Endothelial cell of umbilical vein (primary cell): Measurements from ENCODE around the gene DDX56. TPM values are rescaled to one million over a fixed set of nuclear protein-coding genes. Genes with fewer than 3 reads are reported as not detected.

Experiments used
- BruUV-seq: library from RNA; stranded (reverse); fragments of 400-500 nt; replicated peaks from 2 replicates; lab custom pipeline; 2021; lab: Mats Ljungman, UMichigan
- CTCF ChIA-PET: fragments of 300-600, 350-600 bp; sonication (Branson Sonifier 250); formaldehyde crosslinking; loops from one replicate; lab custom pipeline; 2021; ENCODE audit warnings: antibody characterized with exemption, inconsistent platforms; lab: Charles Lee
- POLR2A ChIA-PET: fragments of 300-600, 350-600 bp; sonication (Branson Sonifier 250); formaldehyde crosslinking; loops from one replicate; lab custom pipeline; 2021; ENCODE audit warnings: antibody characterized with exemption, inconsistent platforms; lab: Charles Lee
- DNase-seq: peaks from one replicate; pipeline ENCODE4 v3.0.0-alpha.2; 2011; ENCODE audit warnings: low read depth, low spot score
- FAIRE-seq: peaks from 2 replicates; lab custom pipeline; 2011; peaks lifted over from hg19 to GRCh38; lab: Jason Lieb, UNC
- H2AFZ ChIP-seq: 2 replicates; pipeline ENCODE4 v1.6.0; 2012; ENCODE audit warnings: low read depth, low read length, control low read depth, inconsistent platforms
- H3K27ac ChIP-seq: 2 replicates; pipeline ENCODE4 v1.5.1; 2011; ENCODE audit warnings: low read depth, mild to moderate bottlenecking, control low read depth, low read length, moderate library complexity; ENCODE audit not compliant: insufficient read depth
- H3K27me3 ChIP-seq, 2 experiments: 2 replicates each; pipeline versions ENCODE4 v1.6.0 to v1.6.1; 2011; ENCODE audit warnings: low read length in 2 of 2, mixed read lengths in 1 of 2; ENCODE audit not compliant: control insufficient read depth in 2 of 2, insufficient read depth in 2 of 2
- H3K36me3 ChIP-seq, 2 experiments: 2 replicates in 1 of 2; 3 replicates in 1 of 2; pipeline ENCODE4 v1.5.1; 2011; ENCODE audit warnings: low read length in 2 of 2, mild to moderate bottlenecking in 1 of 2, moderate library complexity in 1 of 2; ENCODE audit not compliant: control insufficient read depth in 2 of 2, insufficient read depth in 2 of 2; ENCODE audit errors: extremely low read depth in 1 of 2
- H3K4me1 ChIP-seq: 3 replicates; pipeline ENCODE4 v1.5.1; 2011; ENCODE audit warnings: mild to moderate bottlenecking, low read length; ENCODE audit not compliant: control insufficient read depth, insufficient read depth; ENCODE audit errors: extremely low read depth
- H3K4me2 ChIP-seq: 2 replicates; pipeline ENCODE4 v1.6.1; 2011; ENCODE audit warnings: low read length, control low read depth, mixed read lengths; ENCODE audit not compliant: insufficient read depth
- H3K4me3 ChIP-seq, 3 experiments: fragments of 200-600 bp in 1 of 3; sonication (generic), shearing (Covaris generic) in 1 of 3; replicated peaks in 1 of 3; 2 replicates each; pipeline ENCODE4 v1.5.1; 2011 to 2016; ENCODE audit warnings: control low read depth in 3 of 3, low read length in 3 of 3, mild to moderate bottlenecking in 2 of 3, inconsistent platforms in 1 of 3, low read depth in 1 of 3, moderate library complexity in 1 of 3; ENCODE audit not compliant: insufficient read depth in 1 of 3
- H3K79me2 ChIP-seq: 2 replicates; pipeline ENCODE4 v1.6.0; 2012; ENCODE audit warnings: low read length, inconsistent platforms; ENCODE audit not compliant: control insufficient read depth, insufficient read depth
- H3K9ac ChIP-seq: replicated peaks from 2 replicates; pipeline ENCODE3; 2011; ENCODE audit warnings: low read length, control low read depth; ENCODE audit not compliant: insufficient read depth; ENCODE audit errors: extremely low read depth
- H3K9me1 ChIP-seq: replicated peaks from 3 replicates; pipeline ENCODE4 v1.6.0; 2011; ENCODE audit warnings: mild to moderate bottlenecking, low read length; ENCODE audit not compliant: control insufficient read depth, insufficient read depth; ENCODE audit errors: extremely low read depth
- H3K9me3 ChIP-seq: replicated peaks from 2 replicates; pipeline ENCODE4 v1.5.1; 2012; ENCODE audit warnings: low read length, inconsistent platforms; ENCODE audit not compliant: control insufficient read depth, insufficient read depth
- H4K20me1 ChIP-seq: replicated peaks from 2 replicates; pipeline ENCODE3; 2011; ENCODE audit warnings: mild to moderate bottlenecking, low read length; ENCODE audit not compliant: control insufficient read depth, insufficient read depth; ENCODE audit errors: extremely low read depth
- CTCF ChIP-seq, 2 donors: IDR thresholded peaks; 1 replicate in 1 of 2; 2 replicates in 1 of 2; pipeline ENCODE4 v1.5.1; 2011; ENCODE audit warnings: low read length in 2 of 2, mild to moderate bottlenecking in 2 of 2, moderate library complexity in 2 of 2, control low read depth in 1 of 2, inconsistent platforms in 1 of 2, low read depth in 1 of 2; ENCODE audit not compliant: insufficient read depth in 1 of 2; ENCODE audit errors: extremely low read depth in 1 of 2
- EZH2 ChIP-seq: IDR thresholded peaks from 2 replicates; pipeline ENCODE4 v1.6.1; 2012; ENCODE audit warnings: borderline replicate concordance, low read depth, mild to moderate bottlenecking, moderate library complexity, low read length, inconsistent platforms; ENCODE audit not compliant: severe bottlenecking
- FOS ChIP-seq: IDR thresholded peaks from 2 replicates; pipeline ENCODE4 v1.6.1; 2011; ENCODE audit warnings: mild to moderate bottlenecking, low read length, moderate library complexity, borderline replicate concordance; ENCODE audit not compliant: insufficient read depth
- GATA2 ChIP-seq: IDR thresholded peaks from 2 replicates; pipeline ENCODE4 v1.7.0; 2011; ENCODE audit warnings: low read depth, mild to moderate bottlenecking, moderate library complexity, mixed read lengths, low read length; ENCODE audit not compliant: insufficient read length, insufficient read depth
- JUN ChIP-seq: IDR thresholded peaks from 2 replicates; pipeline ENCODE4 v1.6.1; 2011; ENCODE audit warnings: borderline replicate concordance, low read depth; ENCODE audit not compliant: insufficient read length, insufficient read depth
- MAX ChIP-seq: IDR thresholded peaks from 2 replicates; pipeline ENCODE4 v1.6.1; 2011; ENCODE audit not compliant: insufficient read depth, insufficient read length
- MYC ChIP-seq: IDR thresholded peaks from one replicate; pipeline ENCODE4 v1.6.1; 2011; ENCODE audit warnings: mild to moderate bottlenecking, low read depth, low read length
- POLR2A ChIP-seq: IDR thresholded peaks from 2 replicates; pipeline ENCODE4 v1.6.1; 2012; ENCODE audit warnings: low read depth, mild to moderate bottlenecking, control low read depth, low read length
- POLR2AphosphoS5 ChIP-seq: IDR thresholded peaks from 2 replicates; pipeline ENCODE4 v1.6.1; 2012; ENCODE audit warnings: low read depth, mild to moderate bottlenecking, control low read depth, low read length, moderate library complexity; ENCODE audit not compliant: insufficient read depth
- dilution Hi-C: fragments of 300-500 bp; cut with MboI; formaldehyde crosslinking; loops from one replicate; pipeline ENCODE4 v1.15.0; 2019; ENCODE audit warnings: low sequenced_read_pairs; ENCODE audit not compliant: extremely low pct_ligation_motif_present
- intact Hi-C: fragments of 100-400 bp; cut with micrococcal nuclease; formaldehyde crosslinking; loops from one replicate; pipeline ENCODE4 v1.10.0; 2022
- polyA plus RNA-seq, 4 experiments: library from polyadenylated mRNA; depleted of rRNA in 3 of 4; stranded (reverse) in 3 of 4; unstranded in 1 of 4; fragments of >200 nt; gene quantifications; 2 replicates each; pipeline versions ENCODE4 v1.2.1 to v1.2.3, GENCODE V29; 2011 to 2012; ENCODE audit warnings: missing spikeins in 1 of 4
- total RNA-seq: library from RNA; stranded (reverse); gene quantifications from 2 replicates; pipeline ENCODE4 v1.2.3, GENCODE V29; 2021

DDX56 gene
- total and polyA plus RNA-seq, 2 donors (not counting 3 experiments of a cell fraction or from before 2014, with no cell fraction given) = 94.7 to 96.6 TPM

- Histone ChIP-seq H3K36me3 (no peaks in the 10 kb centered on the region), H3K9ac (no peak overlapping the region), H3K9me1 (no peaks in the 10 kb centered on the region), H4K20me1 (no peaks in the 10 kb centered on the region), H3K79me2 (no peaks in the 10 kb centered on the region), H3K4me3 (no peak overlapping the region), H3K27ac (no peak overlapping the region), H2AFZ (no peak overlapping the region), H3K4me2 (no peak overlapping the region), H3K4me1 (no peaks in the 10 kb centered on the region), H3K27me3 (no peaks in the 10 kb centered on the region), H3K9me3 (no peaks in the 10 kb centered on the region)
- DNase-seq (no peak), FAIRE-seq (no peak)
- BruUV-seq = no TSS peak
- POLR2A ChIA-PET = no interaction called here
- TF ChIP-seq FOS (no peak), GATA2 (no peak), POLR2A (no peak), MAX (no peak), POLR2AphosphoS5 (no peak), MYC (no peak), EZH2 (no peak), JUN (no peak), CTCF (IDR thresholded peaks at IDR 0.05; ENCODE audit: extremely low read depth in 1 of 2, insufficient read depth in 1 of 2, low read depth in 1 of 2, low read length in 2 of 2) (no peak)
- intact Hi-C loops = no loop called here
- dilution Hi-C loops = no loop called here
- CTCF ChIA-PET = interaction anchor here (1.1 to 3.6 kb wide), 5 partner anchors 9 to 295 kb away, joined by 3 to 18 read pairs (median 10); no protein-coding TSS in a partner anchor
Observed at GRCh38 chr7:44536090-44536489, 37.6 kb downstream of the DDX56 start.
